Measurements from ENCODE around the gene GASK1A.

GASK1A gene

DNA sequence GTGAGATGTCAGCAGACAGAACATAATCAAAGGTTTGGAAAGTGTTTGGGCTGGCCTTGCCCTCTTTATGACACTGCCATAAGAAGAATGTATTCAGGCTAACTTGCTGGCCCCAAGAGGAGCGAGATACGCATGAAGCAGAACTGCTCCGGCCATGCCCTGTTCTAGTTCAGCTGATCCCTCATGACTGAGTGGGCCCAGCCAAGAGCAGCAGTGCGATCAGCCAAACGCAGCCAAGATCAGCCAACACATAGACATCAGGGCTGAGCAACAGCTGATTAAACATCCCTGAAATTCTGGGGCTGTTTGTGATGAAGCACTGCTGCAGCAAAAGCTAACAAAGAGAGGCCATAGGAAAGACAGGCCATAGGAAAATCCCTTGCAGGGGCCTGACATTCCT is 102.7 kb downstream of the GASK1A start:
- Histone ChIP-seq H3K4me1 (ENCODE audit: control insufficient read depth, insufficient read depth, low read length) (no peaks in the 10 kb centered on the region; the same call in 1 of the 2 replicates), H3K27ac (ENCODE audit: extremely low read depth, low read depth, low read length) (no peak overlapping the region), H3K36me3 (ENCODE audit: control insufficient read depth in 2 of 2, insufficient read depth in 1 of 2, low read length in 2 of 2) (peaks cover 0 to 42% of the 10 kb centered on the region in 2 experiments; a peak in 1 of 3 replicates), H3K4me3 (ENCODE audit: low read depth, low read length) (no peak overlapping the region), H3K9me3 (ENCODE audit: control insufficient read depth, insufficient read depth, low read depth, low read length) (no peaks in the 10 kb centered on the region)
- no peak for TF ChIP-seq TSHZ1 (tag by site-specific recombination; IDR thresholded peaks at IDR 0.05; ENCODE audit: borderline replicate concordance)
- no peak for TF ChIP-seq ZFP69B (tag by site-specific recombination; IDR thresholded peaks at IDR 0.05)
- TF ChIP-seq, protein P1, sequence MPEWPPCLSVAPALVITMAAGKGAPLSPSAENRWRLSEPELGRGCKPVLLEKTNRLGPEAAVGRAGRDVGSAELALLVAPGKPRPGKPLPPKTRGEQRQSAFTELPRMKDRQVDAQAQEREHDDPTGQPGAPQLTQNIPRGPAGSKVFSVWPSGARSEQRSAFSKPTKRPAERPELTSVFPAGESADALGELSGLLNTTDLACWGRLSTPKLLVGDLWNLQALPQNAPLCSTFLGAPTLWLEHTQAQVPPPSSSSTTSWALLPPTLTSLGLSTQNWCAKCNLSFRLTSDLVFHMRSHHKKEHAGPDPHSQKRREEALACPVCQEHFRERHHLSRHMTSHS (tag by site-specific recombination; IDR thresholded peaks at IDR 0.05), result no peak
- ChIA-PET CTCF (interaction anchor here (0.7 kb wide), 1 partner anchor 362 kb away, joined by 3 read pairs; no protein-coding TSS in a partner anchor), POLR2A (no interaction called here)

- ChIA-PET CTCF (interaction anchor here (0.7 kb wide), 1 partner anchor 361 kb away, joined by 3 read pairs; no protein-coding TSS in a partner anchor), POLR2A (no interaction called here)
- H3K36me3 ChIP-seq (ENCODE audit: control insufficient read depth in 2 of 2, insufficient read depth in 1 of 2, low read length in 2 of 2), result peaks cover 0 to 42% of the 10 kb centered on the region in 2 experiments; a peak in 1 of 3 replicates
Observed at GRCh38 chr3:43082457-43082856, 103.3 kb downstream of the GASK1A start.

More at GRCh38 chr3:43082457-43082856, 103.3 kb downstream of the GASK1A start:
- H3K9me3 ChIP-seq (ENCODE audit: control insufficient read depth, insufficient read depth, low read depth, low read length), result no peaks in the 10 kb centered on the region
- H3K4me3 ChIP-seq (ENCODE audit: low read depth, low read length), result no peak overlapping the region
- TF ChIP-seq, protein P2, sequence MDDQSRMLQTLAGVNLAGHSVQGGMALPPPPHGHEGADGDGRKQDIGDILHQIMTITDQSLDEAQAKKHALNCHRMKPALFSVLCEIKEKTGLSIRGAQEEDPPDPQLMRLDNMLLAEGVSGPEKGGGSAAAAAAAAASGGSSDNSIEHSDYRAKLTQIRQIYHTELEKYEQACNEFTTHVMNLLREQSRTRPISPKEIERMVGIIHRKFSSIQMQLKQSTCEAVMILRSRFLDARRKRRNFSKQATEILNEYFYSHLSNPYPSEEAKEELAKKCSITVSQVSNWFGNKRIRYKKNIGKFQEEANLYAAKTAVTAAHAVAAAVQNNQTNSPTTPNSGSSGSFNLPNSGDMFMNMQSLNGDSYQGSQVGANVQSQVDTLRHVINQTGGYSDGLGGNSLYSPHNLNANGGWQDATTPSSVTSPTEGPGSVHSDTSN (CRISPR knock-in tag; IDR thresholded peaks at IDR 0.05), result no peak
- TF ChIP-seq ZNF423 (tag by site-specific recombination; IDR thresholded peaks at IDR 0.05), result no peak
- no peak for TF ChIP-seq ZNF16 (tag by site-specific recombination; IDR thresholded peaks at IDR 0.05; ENCODE audit: low read depth)
- no peak for TF ChIP-seq ZNF629 (tag by site-specific recombination; IDR thresholded peaks at IDR 0.05)
- no peak for TF ChIP-seq ZNF768 (tag by site-specific recombination; IDR thresholded peaks at IDR 0.05)
- no peak for TF ChIP-seq MYNN (tag by site-specific recombination; IDR thresholded peaks at IDR 0.05; ENCODE audit: borderline replicate concordance)
- no peak for TF ChIP-seq AEBP2 (tag by site-specific recombination; IDR thresholded peaks at IDR 0.05; ENCODE audit: borderline replicate concordance)
- TF ChIP-seq ZNF37A (tag by site-specific recombination; IDR thresholded peaks at IDR 0.05), result no peak
- TF ChIP-seq ZNF658 (tag by site-specific recombination; IDR thresholded peaks at IDR 0.05), result no peak
- TF ChIP-seq ZNF677 (tag by site-specific recombination; IDR thresholded peaks at IDR 0.05), result no peak
- no peak for TF ChIP-seq ZSCAN5A (tag by site-specific recombination; IDR thresholded peaks at IDR 0.05)
- no peak for TF ChIP-seq ZNF366 (tag by site-specific recombination; conservative IDR thresholded peaks at IDR 0.05)
- TF ChIP-seq ZNF155 (tag by site-specific recombination; IDR thresholded peaks at IDR 0.05), result no peak
- TF ChIP-seq ZSCAN4 (tag by site-specific recombination; IDR thresholded peaks at IDR 0.05), result no peak
- no peak for TF ChIP-seq ZNF23 (tag by site-specific recombination; IDR thresholded peaks at IDR 0.05; ENCODE audit: borderline replicate concordance)
- TF ChIP-seq, protein P3, sequence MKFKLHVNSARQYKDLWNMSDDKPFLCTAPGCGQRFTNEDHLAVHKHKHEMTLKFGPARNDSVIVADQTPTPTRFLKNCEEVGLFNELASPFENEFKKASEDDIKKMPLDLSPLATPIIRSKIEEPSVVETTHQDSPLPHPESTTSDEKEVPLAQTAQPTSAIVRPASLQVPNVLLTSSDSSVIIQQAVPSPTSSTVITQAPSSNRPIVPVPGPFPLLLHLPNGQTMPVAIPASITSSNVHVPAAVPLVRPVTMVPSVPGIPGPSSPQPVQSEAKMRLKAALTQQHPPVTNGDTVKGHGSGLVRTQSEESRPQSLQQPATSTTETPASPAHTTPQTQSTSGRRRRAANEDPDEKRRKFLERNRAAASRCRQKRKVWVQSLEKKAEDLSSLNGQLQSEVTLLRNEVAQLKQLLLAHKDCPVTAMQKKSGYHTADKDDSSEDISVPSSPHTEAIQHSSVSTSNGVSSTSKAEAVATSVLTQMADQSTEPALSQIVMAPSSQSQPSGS (tag by site-specific recombination; IDR thresholded peaks at IDR 0.05; ENCODE audit: low read depth), result no peak
- TF ChIP-seq ZNF266 (tag by site-specific recombination; IDR thresholded peaks at IDR 0.05; ENCODE audit: low read depth), result no peak
- TF ChIP-seq ZNF558 (tag by site-specific recombination; IDR thresholded peaks at IDR 0.05), result no peak
- no peak overlapping the region for H3K27ac ChIP-seq (ENCODE audit: extremely low read depth, low read depth, low read length)
- no peaks in the 10 kb centered on the region; the same call in 1 of the 2 replicates for H3K4me1 ChIP-seq (ENCODE audit: control insufficient read depth, insufficient read depth, low read length)
